Uterus (tissue), 4 donors: ENCODE data around the gene TIAM1. TPM values are rescaled to one million over a fixed set of nuclear protein-coding genes. Genes with fewer than 3 reads are reported as not detected.

Experiments
- DNase-seq, 2 donors: peaks; one replicate each; pipeline ENCODE4 v3.0.0-alpha.2; 2019 to 2020
- H3K27ac ChIP-seq, 2 donors: fragments of 200-600 bp; sonication (generic); 1 replicate in 1 of 2; 2 replicates in 1 of 2; pipeline ENCODE4 v1.5.1; 2016 to 2018
- H3K27me3 ChIP-seq, 2 donors: fragments of 200-600 bp; sonication (generic); one replicate each; pipeline ENCODE4 v1.5.1; 2018 to 2019; ENCODE audit warnings: control low read depth in 1 of 2
- H3K36me3 ChIP-seq, 2 donors: fragments of 200-600 bp; sonication (generic); one replicate each; pipeline ENCODE4 v1.5.1; 2019; ENCODE audit warnings: control low read depth in 1 of 2
- H3K4me1 ChIP-seq, 2 donors: fragments of 200-600 bp; sonication (generic); one replicate each; pipeline ENCODE4 v1.5.1; 2018 to 2019; ENCODE audit warnings: control low read depth in 1 of 2
- H3K4me3 ChIP-seq, 2 donors: fragments of 200-600 bp; sonication (generic); 1 replicate in 1 of 2; 2 replicates in 1 of 2; pipeline ENCODE4 v1.5.1; 2018 to 2019; ENCODE audit warnings: mild to moderate bottlenecking in 1 of 2
- H3K9me3 ChIP-seq, 2 donors: fragments of 200-600 bp; sonication (generic); one replicate each; pipeline ENCODE4 v1.5.1; 2019; ENCODE audit warnings: control low read depth in 1 of 2
- CTCF ChIP-seq, 4 experiments: fragments of 200-600 bp in 2 of 4; fragments of 450-650 bp in 2 of 4; sonication (generic) in 2 of 4; IDR thresholded peaks; one replicate each; pipeline ENCODE4 v1.5.1; 2016 to 2019; ENCODE audit warnings: antibody characterized with exemption in 4 of 4, mild to moderate bottlenecking in 2 of 4, moderate library complexity in 1 of 4
- POLR2A ChIP-seq, 2 donors: fragments of 450-650 bp; IDR thresholded peaks; one replicate each; pipeline ENCODE4 v1.6.1; 2016; ENCODE audit warnings: antibody characterized with exemption in 2 of 2, mild to moderate bottlenecking in 1 of 2, moderate library complexity in 1 of 2
- intact Hi-C: fragments of 100-400 bp; cut with DNase I; formaldehyde crosslinking; loops from one replicate; pipeline ENCODE4 v1.15.1; 2023; ENCODE audit warnings: low total_unique reads
- total RNA-seq, 4 donors: library from RNA; depleted of rRNA in 3 of 4; stranded (reverse); fragments of >200 nt in 3 of 4; gene quantifications; one replicate each; pipeline versions ENCODE4 v1.1.0 to v1.2.4, GENCODE V29; 2014 to 2023
- donor health status: DM: yes; HTN: yes; CAD: no.

TIAM1 gene
- total RNA-seq, 4 donors from 2014 or later = 14.4 to 74.9 (median 39.5) TPM

DNA sequence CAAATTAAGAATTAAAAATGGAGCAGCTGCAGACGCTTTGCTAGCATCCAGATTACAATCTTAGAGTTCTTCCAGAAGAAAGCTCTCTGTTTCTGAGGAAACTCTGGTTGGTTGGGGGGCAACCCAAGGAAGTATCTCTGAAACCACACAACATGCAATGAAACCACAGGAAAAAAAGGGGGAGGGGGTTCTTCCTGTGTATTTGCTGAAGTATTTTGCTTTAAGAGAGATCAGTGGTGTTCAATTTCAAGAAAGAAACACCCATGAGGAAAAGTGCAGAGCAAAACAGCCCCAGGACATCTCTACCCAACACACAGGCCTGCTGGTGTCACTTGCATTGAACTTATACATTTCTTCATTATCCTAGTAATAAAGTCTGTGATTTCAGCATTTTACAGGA, 19.7 kb upstream of the TIAM1 start:
- Histone ChIP-seq H3K4me1 (no peaks in the 10 kb centered on the region), H3K27ac (no peak overlapping the region), H3K27me3 (no peaks in the 10 kb centered on the region), H3K9me3 (no peaks in the 10 kb centered on the region), H3K36me3 (no peaks in the 10 kb centered on the region), H3K4me3 (no peak overlapping the region)
- TF ChIP-seq POLR2A (IDR thresholded peaks at IDR 0.05) (no peak), CTCF (IDR thresholded peaks at IDR 0.05) (no peak)
- intact Hi-C loops = no loop called here
- DNase-seq = no peak

- TF ChIP-seq POLR2A (IDR thresholded peaks at IDR 0.05) (no peak), CTCF (IDR thresholded peaks at IDR 0.05) (no peak)
- no peak overlapping the region for H3K4me3 ChIP-seq
- H3K4me1 ChIP-seq = no peaks in the 10 kb centered on the region
- no peak overlapping the region for H3K27ac ChIP-seq
- H3K9me3 ChIP-seq = no peaks in the 10 kb centered on the region
- DNase-seq = no peak
- H3K36me3 ChIP-seq = no peaks in the 10 kb centered on the region
- intact Hi-C loops = no loop called here
- H3K27me3 ChIP-seq = no peaks in the 10 kb centered on the region
Observed at GRCh38 chr21:31360717-31361116, 16.7 kb upstream of the TIAM1 start.

DNA sequence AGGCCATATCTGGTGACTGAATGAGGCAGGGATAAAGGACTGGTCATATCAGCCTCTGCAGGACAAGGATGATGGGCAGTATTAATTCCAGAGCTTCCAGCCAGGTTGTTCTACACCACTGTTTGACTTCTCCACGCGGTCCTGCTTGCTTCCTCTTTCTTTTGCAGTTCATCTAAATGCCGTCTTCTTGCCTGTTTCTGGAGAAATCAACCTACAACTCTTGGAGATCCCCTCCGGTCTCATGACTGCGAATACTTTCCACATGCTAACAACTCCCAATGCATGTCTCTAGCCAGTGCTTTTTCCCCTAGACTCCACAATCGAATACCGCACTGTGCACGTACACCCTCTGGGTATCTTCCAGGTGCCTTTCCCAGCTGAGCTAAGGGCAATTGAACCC, 14.1 kb upstream of the TIAM1 start:
- Histone ChIP-seq H3K27ac (no peak overlapping the region), H3K9me3 (no peaks in the 10 kb centered on the region), H3K4me3 (no peak overlapping the region), H3K36me3 (no peaks in the 10 kb centered on the region), H3K27me3 (no peaks in the 10 kb centered on the region), H3K4me1 (no peaks in the 10 kb centered on the region)
- no peak for DNase-seq
- TF ChIP-seq CTCF (IDR thresholded peaks at IDR 0.05) (no peak), POLR2A (IDR thresholded peaks at IDR 0.05) (no peak)
- intact Hi-C loops = no loop called here

DNA sequence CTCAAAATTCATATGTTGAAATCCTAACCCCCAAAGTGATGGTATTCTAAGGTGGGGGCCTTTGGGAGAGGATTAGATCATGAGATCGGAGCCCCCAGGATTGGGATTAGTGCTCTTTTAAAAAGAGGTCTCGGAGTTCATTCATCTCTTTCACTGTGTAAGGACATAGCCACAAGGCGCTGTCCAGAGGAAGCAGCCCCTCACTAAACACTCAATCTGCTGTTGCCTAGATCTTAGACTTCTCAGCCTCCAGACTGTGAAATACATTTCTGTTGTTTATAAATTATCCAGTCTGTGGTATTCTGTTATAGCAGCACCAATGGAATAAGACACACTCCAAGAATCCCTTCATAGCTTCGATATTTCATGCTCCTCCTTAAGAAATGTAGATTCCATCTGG, 12.4 kb upstream of the TIAM1 start:
- no peaks in the 10 kb centered on the region for H3K4me1 ChIP-seq
- TF ChIP-seq CTCF (IDR thresholded peaks at IDR 0.05) = no peak
- TF ChIP-seq POLR2A (IDR thresholded peaks at IDR 0.05) = no peak
- intact Hi-C loops = no loop called here
- no peak overlapping the region for H3K4me3 ChIP-seq
- no peaks in the 10 kb centered on the region for H3K36me3 ChIP-seq
- no peaks in the 10 kb centered on the region for H3K27me3 ChIP-seq
- DNase-seq = no peak
- no peaks in the 10 kb centered on the region for H3K9me3 ChIP-seq
- H3K27ac ChIP-seq = no peak overlapping the region

- no peak overlapping the region for H3K27ac ChIP-seq
- H3K27me3 ChIP-seq = no peaks in the 10 kb centered on the region
Observed at GRCh38 chr21:31354604-31355443, 10.8 kb upstream of the TIAM1 start.

More at GRCh38 chr21:31354604-31355443, 10.8 kb upstream of the TIAM1 start:
- intact Hi-C loops = no loop called here
- no peaks in the 10 kb centered on the region for H3K9me3 ChIP-seq
- DNase-seq = no peak
- H3K4me3 ChIP-seq = no peak overlapping the region
- no peak for TF ChIP-seq CTCF (IDR thresholded peaks at IDR 0.05)
- TF ChIP-seq POLR2A (IDR thresholded peaks at IDR 0.05) = no peak
- H3K36me3 ChIP-seq = no peaks in the 10 kb centered on the region
- no peaks in the 10 kb centered on the region for H3K4me1 ChIP-seq
